ENCODE data around the gene POLR2E.
"Not testable (repeated sequence)": the region's sequence is repeated elsewhere in the genome, so short reads cannot be mapped to it uniquely, and the experiment has no call there.

The POLR2E gene

GRCh38 chr19:1121395-1121794, 26.2 kb upstream of the POLR2E start:
- H3K4me3 ChIP-seq (ENCODE audit: low read length) = no peak overlapping the region
- DNase-seq (ENCODE audit: low read depth) = no peak
- no peak for TF ChIP-seq CTCF (conservative IDR thresholded peaks at IDR 0.05; ENCODE audit: low read length)

- DNase-seq (ENCODE audit: low read depth) = no peak
- no peak for TF ChIP-seq CTCF (conservative IDR thresholded peaks at IDR 0.05; ENCODE audit: low read length)
- H3K4me3 ChIP-seq (ENCODE audit: low read length) = no peak overlapping the region
These were observed 24.5 kb upstream of the POLR2E start for GRCh38 chr19:1119475-1120217.

- H3K4me3 ChIP-seq (ENCODE audit: low read length) = no peak overlapping the region
- no peak for TF ChIP-seq CTCF (conservative IDR thresholded peaks at IDR 0.05; ENCODE audit: low read length)
- DNase-seq (ENCODE audit: low read depth) = no peak
These were observed 23.8 kb upstream of the POLR2E start for GRCh38 chr19:1118999-1119398.

- TF ChIP-seq CTCF (conservative IDR thresholded peaks at IDR 0.05; ENCODE audit: low read length) = no peak
- no peak for DNase-seq (ENCODE audit: low read depth)
These were observed 22.5 kb upstream of the POLR2E start for GRCh38 chr19:1117654-1118053.

GRCh38 chr19:1116726-1117581, 21.8 kb upstream of the POLR2E start:
- TF ChIP-seq CTCF (conservative IDR thresholded peaks at IDR 0.05; ENCODE audit: low read length) = no peak
- H3K4me3 ChIP-seq (ENCODE audit: low read length) = no peak overlapping the region
- no peak for DNase-seq (ENCODE audit: low read depth)

More at GRCh38 chr19:1117654-1118053, 22.5 kb upstream of the POLR2E start:
- H3K4me3 ChIP-seq (ENCODE audit: low read length) = no peak overlapping the region

GRCh38 chr19:1115646-1116420, 20.7 kb upstream of the POLR2E start:
- TF ChIP-seq CTCF (conservative IDR thresholded peaks at IDR 0.05; ENCODE audit: low read length) = no peak
- no peak for DNase-seq (ENCODE audit: low read depth)
- H3K4me3 ChIP-seq (ENCODE audit: low read length) = no peak overlapping the region

- not testable (repeated sequence) for DNase-seq (ENCODE audit: low read depth)
These were observed 19.6 kb upstream of the POLR2E start for GRCh38 chr19:1114728-1115127.

More at GRCh38 chr19:1114728-1115127, 19.6 kb upstream of the POLR2E start:
- H3K4me3 ChIP-seq (ENCODE audit: low read length) = not testable (repeated sequence)

Data from AG10803 (cell line).